ENCODE data around the gene DSG4. TPM values are rescaled to one million over a fixed set of nuclear protein-coding genes. Genes with fewer than 3 reads are reported as not detected.
A peak's percentile ranks its signal among the peaks of the same experiment; 100 is the strongest.

DSG4 gene
- total and polyA plus RNA-seq, 8 donors, result not detected

- Histone ChIP-seq H3K36me3 (no peaks in the 10 kb centered on the region), H3K27me3 (no peaks in the 10 kb centered on the region), H3K4me3 (no peak overlapping the region), H3K4me1 (peaks cover 4 to 6% of the 10 kb centered on the region in 2 donors), H3K9me3 (no peaks in the 10 kb centered on the region), H3K27ac (no peak overlapping the region)
- intact Hi-C loops (cut with DNase I), result no loop called here
- ATAC-seq, result no peak
- no peak for TF ChIP-seq CTCF (IDR thresholded peaks at IDR 0.05)
- no peak for DNase-seq
Observed at GRCh38 chr18:31398191-31398590, 21.6 kb downstream of the DSG4 start.

GRCh38 chr18:31399306-31400032 lies 22.9 kb downstream of the DSG4 start:
- Histone ChIP-seq H3K4me1 (peaks cover 4 to 6% of the 10 kb centered on the region in 2 donors), H3K27ac (no peak overlapping the region), H3K27me3 (no peaks in the 10 kb centered on the region), H3K9me3 (no peaks in the 10 kb centered on the region), H3K4me3 (no peak overlapping the region), H3K36me3 (no peaks in the 10 kb centered on the region)
- no peak for TF ChIP-seq CTCF (IDR thresholded peaks at IDR 0.05)
- DNase-seq, result no peak
- ATAC-seq, result no peak
- intact Hi-C loops (cut with DNase I), result no loop called here

GRCh38 chr18:31401156-31402025 lies 24.8 kb downstream of the DSG4 start:
- no peak for TF ChIP-seq CTCF (IDR thresholded peaks at IDR 0.05)
- intact Hi-C loops (cut with DNase I), result no loop called here
- Histone ChIP-seq H3K27me3 (no peaks in the 10 kb centered on the region), H3K27ac (no peak overlapping the region), H3K4me3 (no peak overlapping the region), H3K36me3 (no peaks in the 10 kb centered on the region), H3K9me3 (no peaks in the 10 kb centered on the region), H3K4me1 (peaks cover 4 to 6% of the 10 kb centered on the region in 2 donors)
- ATAC-seq (no peak), DNase-seq (no peak)

- no peak for TF ChIP-seq CTCF (IDR thresholded peaks at IDR 0.05)
- ATAC-seq (peak; percentile 57), DNase-seq (no peak)
- intact Hi-C loops (cut with DNase I), result no loop called here
- Histone ChIP-seq H3K36me3 (no peaks in the 10 kb centered on the region), H3K9me3 (no peaks in the 10 kb centered on the region), H3K27me3 (no peaks in the 10 kb centered on the region), H3K4me3 (no peak overlapping the region), H3K27ac (no peak overlapping the region), H3K4me1 (peaks cover under 1 to 1% of the 10 kb centered on the region in 2 donors)
Observed at GRCh38 chr18:31402026-31402373, 25.4 kb downstream of the DSG4 start.

GRCh38 chr18:31403409-31403808 lies 26.8 kb downstream of the DSG4 start:
- Histone ChIP-seq H3K9me3 (no peaks in the 10 kb centered on the region), H3K27me3 (no peaks in the 10 kb centered on the region), H3K27ac (no peak overlapping the region), H3K36me3 (no peaks in the 10 kb centered on the region), H3K4me1 (no peaks in the 10 kb centered on the region), H3K4me3 (no peak overlapping the region)
- TF ChIP-seq CTCF (IDR thresholded peaks at IDR 0.05), result no peak
- DNase-seq, result peak in 2 of 4 donors; percentile 33 to 53
- intact Hi-C loops (cut with DNase I), result no loop called here
- no peak for ATAC-seq
